DND-41 (cell line): ENCODE data around the gene PLCB4.

Source experiments
- ATAC-seq: fragments of 200-7000 bp; cut with Tn5 transposase; 3 replicates; pipeline ENCODE4 v1.9.1; 2021; ENCODE audit warnings: low read depth; ENCODE audit not compliant: insufficient read depth
- DNase-seq: peaks from one replicate; pipeline ENCODE4 v3.0.0-alpha.2; 2020
- H2AFZ ChIP-seq: 2 replicates; pipeline ENCODE4 v1.6.0; 2012; ENCODE audit warnings: low read depth, low read length
- H3K27ac ChIP-seq: 2 replicates; pipeline ENCODE4 v1.5.1; 2012; ENCODE audit warnings: low read length, inconsistent platforms
- H3K27me3 ChIP-seq: fragments of 200-600 bp; sonication (generic); 2 replicates; pipeline ENCODE4 v1.6.0; 2012; ENCODE audit warnings: low read length, mild to moderate bottlenecking, inconsistent platforms; ENCODE audit not compliant: insufficient read depth, poor library complexity
- H3K36me3 ChIP-seq: 2 replicates; pipeline ENCODE4 v1.5.1; 2012; ENCODE audit warnings: low read length, inconsistent platforms; ENCODE audit not compliant: insufficient read depth
- H3K4me1 ChIP-seq: 2 replicates; pipeline ENCODE4 v1.5.1; 2012; ENCODE audit warnings: mild to moderate bottlenecking, low read length; ENCODE audit not compliant: insufficient read depth
- H3K4me2 ChIP-seq: 2 replicates; pipeline ENCODE4 v1.6.0; 2012; ENCODE audit warnings: mild to moderate bottlenecking, moderate library complexity, low read length, inconsistent platforms; ENCODE audit not compliant: insufficient read depth
- H3K4me3 ChIP-seq, 2 experiments: fragments of 200-600 bp in 1 of 2; shearing (Covaris generic) in 1 of 2; 2 replicates each; pipeline ENCODE4 v1.5.1; 2012 to 2016; ENCODE audit warnings: inconsistent platforms in 2 of 2, low read length in 2 of 2, mild to moderate bottlenecking in 2 of 2, low read depth in 1 of 2, moderate library complexity in 1 of 2
- H3K79me2 ChIP-seq: 2 replicates; pipeline ENCODE4 v1.6.0; 2012; ENCODE audit warnings: low read length, inconsistent platforms; ENCODE audit not compliant: insufficient read depth
- H3K9ac ChIP-seq: 2 replicates; pipeline ENCODE4 v1.6.0; 2012; ENCODE audit warnings: low read depth, mild to moderate bottlenecking, inconsistent platforms, low read length, moderate library complexity
- H3K9me3 ChIP-seq: 2 replicates; pipeline ENCODE4 v1.5.1; 2012; ENCODE audit warnings: low read length, moderate library complexity, mild to moderate bottlenecking, inconsistent platforms; ENCODE audit not compliant: insufficient read depth, severe bottlenecking
- H4K20me1 ChIP-seq: 2 replicates; pipeline ENCODE4 v1.6.0; 2012; ENCODE audit warnings: low read length; ENCODE audit not compliant: insufficient read depth
- CTCF ChIP-seq: IDR thresholded peaks from 2 replicates; pipeline ENCODE4 v1.5.1; 2012; ENCODE audit warnings: borderline replicate concordance, low read length, moderate library complexity, mild to moderate bottlenecking; ENCODE audit not compliant: poor library complexity, severe bottlenecking; ENCODE audit errors: extremely low read depth
- EZH2 ChIP-seq: IDR thresholded peaks from 3 replicates; pipeline ENCODE4 v1.6.1; 2012; ENCODE audit warnings: borderline replicate concordance, low read depth, mild to moderate bottlenecking, moderate library complexity, low read length, inconsistent platforms; ENCODE audit not compliant: severe bottlenecking

Gene PLCB4

GRCh38 chr20:9179193-9179802 lies 110.4 kb downstream of the PLCB4 start:
- Histone ChIP-seq H3K9me3 (no peaks in the 10 kb centered on the region), H3K9ac (no peak overlapping the region), H4K20me1 (no peaks in the 10 kb centered on the region), H3K27me3 (no peaks in the 10 kb centered on the region), H3K79me2 (no peaks in the 10 kb centered on the region), H3K36me3 (no peaks in the 10 kb centered on the region), H3K4me1 (no peaks in the 10 kb centered on the region), H3K27ac (no peak overlapping the region), H2AFZ (no peak overlapping the region), H3K4me2 (no peak overlapping the region), H3K4me3 (no peak overlapping the region)
- ATAC-seq (no peak), DNase-seq (no peak)
- TF ChIP-seq CTCF, result no peak
- no peak for TF ChIP-seq EZH2

GRCh38 chr20:9179867-9180266 lies 111.0 kb downstream of the PLCB4 start:
- TF ChIP-seq CTCF, result no peak
- no peak for TF ChIP-seq EZH2
- Histone ChIP-seq H3K36me3 (no peaks in the 10 kb centered on the region), H3K4me2 (no peak overlapping the region)

GRCh38 chr20:9180481-9181257 lies 111.8 kb downstream of the PLCB4 start:
- Histone ChIP-seq H2AFZ (no peak overlapping the region), H3K9ac (no peak overlapping the region), H3K4me2 (no peak overlapping the region), H4K20me1 (no peaks in the 10 kb centered on the region), H3K27ac (no peak overlapping the region), H3K4me3 (no peak overlapping the region), H3K4me1 (no peaks in the 10 kb centered on the region), H3K9me3 (no peaks in the 10 kb centered on the region), H3K36me3 (no peaks in the 10 kb centered on the region), H3K79me2 (no peaks in the 10 kb centered on the region), H3K27me3 (no peaks in the 10 kb centered on the region)
- TF ChIP-seq EZH2, result no peak
- no peak for TF ChIP-seq CTCF
- DNase-seq (no peak), ATAC-seq (no peak)

More at GRCh38 chr20:9179867-9180266, 111.0 kb downstream of the PLCB4 start:
- ATAC-seq, result no peak
- Histone ChIP-seq H3K4me1 (no peaks in the 10 kb centered on the region), H2AFZ (no peak overlapping the region), H4K20me1 (no peaks in the 10 kb centered on the region), H3K9ac (no peak overlapping the region), H3K9me3 (no peaks in the 10 kb centered on the region), H3K4me3 (no peak overlapping the region), H3K27me3 (no peaks in the 10 kb centered on the region), H3K27ac (no peak overlapping the region), H3K79me2 (no peaks in the 10 kb centered on the region)
- no peak for DNase-seq
